Loucy (cell line): ENCODE measurements around the gene IFI6.

ENCODE experiments used
- H2AFZ ChIP-seq: fragments of 200-600 bp; sonication (generic); 2 replicates; pipeline ENCODE4 v1.6.0; 2016; ENCODE audit warnings: antibody characterized with exemption, mild to moderate bottlenecking, low read length, moderate library complexity
- H3F3A ChIP-seq: fragments of 200-600 bp; 2 replicates; pipeline ENCODE4 v1.6.0; 2016; ENCODE audit warnings: antibody characterized with exemption, low read depth, mild to moderate bottlenecking
- H3K27me3 ChIP-seq: fragments of 200-600 bp; sonication (generic); 2 replicates; pipeline ENCODE4 v1.6.1; 2014; ENCODE audit warnings: low read length, mild to moderate bottlenecking; ENCODE audit not compliant: insufficient read depth, poor library complexity, severe bottlenecking
- H3K36me3 ChIP-seq: fragments of 200-600 bp; sonication (generic); 2 replicates; pipeline ENCODE4 v1.6.1; 2016; ENCODE audit warnings: low read length; ENCODE audit not compliant: insufficient read depth
- H3K4me1 ChIP-seq: fragments of 200-600 bp; sonication (generic); 2 replicates; pipeline ENCODE4 v1.5.1; 2014; ENCODE audit warnings: low read length, mild to moderate bottlenecking; ENCODE audit not compliant: insufficient read depth, poor library complexity, severe bottlenecking
- H3K4me2 ChIP-seq: fragments of 200-600 bp; sonication (generic); 2 replicates; pipeline ENCODE4 v1.6.0; 2014; ENCODE audit warnings: antibody characterized with exemption, low read length, low read depth, mild to moderate bottlenecking; ENCODE audit not compliant: poor library complexity, severe bottlenecking
- H3K4me3 ChIP-seq: fragments of 200-600 bp; sonication (generic); 2 replicates; pipeline ENCODE4 v1.5.1; 2014; ENCODE audit warnings: low read length, mild to moderate bottlenecking, mixed read lengths; ENCODE audit not compliant: poor library complexity, severe bottlenecking
- H3K79me2 ChIP-seq: fragments of 200-600 bp; sonication (generic); 2 replicates; pipeline ENCODE4 v1.6.1; 2014; ENCODE audit warnings: low read length; ENCODE audit not compliant: insufficient read depth
- H3K9ac ChIP-seq: fragments of 200-600 bp; sonication (generic); 2 replicates; pipeline ENCODE4 v1.6.0; 2014; ENCODE audit warnings: mild to moderate bottlenecking, low read depth, low read length, moderate library complexity; ENCODE audit not compliant: poor library complexity, severe bottlenecking
- H3K9me2 ChIP-seq: fragments of 200-600 bp; sonication (generic); replicated peaks from 2 replicates; pipeline ENCODE4 v1.6.1; 2016; ENCODE audit warnings: low read depth, low read length, mixed read lengths
- H3K9me3 ChIP-seq: fragments of 200-600 bp; sonication (generic); 2 replicates; pipeline ENCODE4 v1.6.1; 2014; ENCODE audit warnings: mild to moderate bottlenecking, antibody characterized with exemption, low read length, low read depth; ENCODE audit not compliant: insufficient read depth
- H4K20me1 ChIP-seq: fragments of 200-600 bp; sonication (generic); 2 replicates; pipeline ENCODE4 v1.6.0; 2014; ENCODE audit warnings: antibody characterized with exemption, low read length, mild to moderate bottlenecking; ENCODE audit not compliant: insufficient read depth, poor library complexity, severe bottlenecking
- EZH2phosphoT487 ChIP-seq: fragments of 200-600 bp; IDR thresholded peaks from 2 replicates; pipeline ENCODE4 v1.6.1; 2018; ENCODE audit warnings: antibody characterized with exemption, mild to moderate bottlenecking, moderate library complexity, borderline replicate concordance
- TF ChIP-seq, protein P1 (sequence below): fragments of 200-600 bp; sonication (generic); conservative IDR thresholded peaks from 2 replicates; pipeline ENCODE4 v1.5.1; 2014; ENCODE audit warnings: mild to moderate bottlenecking, antibody characterized with exemption, low read length

The IFI6 gene

DNA sequence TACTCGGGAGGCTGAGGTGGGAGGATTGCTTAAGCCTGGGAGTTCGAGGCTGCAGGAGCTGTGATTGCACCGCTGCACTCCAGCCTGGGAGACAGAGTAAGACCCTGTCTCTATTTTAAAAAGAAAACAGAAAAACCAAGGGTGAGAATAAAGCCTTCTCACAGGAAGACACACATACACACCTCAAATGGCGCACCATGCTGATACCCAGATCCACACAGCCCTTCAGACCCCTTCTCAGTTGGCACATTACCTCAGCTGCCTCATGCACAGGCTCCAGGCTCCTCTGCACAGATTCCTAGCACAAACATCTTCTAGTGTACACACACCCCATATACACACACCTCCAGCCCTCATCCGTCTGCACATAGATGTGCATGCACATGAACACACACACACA, 44.9 kb downstream of the IFI6 start:
- Histone ChIP-seq H3K9me2 (no peaks in the 10 kb centered on the region), H3K9ac (no peak overlapping the region), H3K4me2 (no peak overlapping the region), H3K4me1 (peaks cover 81% of the 10 kb centered on the region), H3K36me3 (no peaks in the 10 kb centered on the region), H3K79me2 (no peaks in the 10 kb centered on the region), H3K9me3 (no peaks in the 10 kb centered on the region), H3K27me3 (no peaks in the 10 kb centered on the region), H3F3A (no peaks in the 10 kb centered on the region), H3K4me3 (no peak overlapping the region), H2AFZ (no peak overlapping the region), H4K20me1 (no peaks in the 10 kb centered on the region)
- TF ChIP-seq EZH2phosphoT487, result no peak
- TF ChIP-seq, protein P1, sequence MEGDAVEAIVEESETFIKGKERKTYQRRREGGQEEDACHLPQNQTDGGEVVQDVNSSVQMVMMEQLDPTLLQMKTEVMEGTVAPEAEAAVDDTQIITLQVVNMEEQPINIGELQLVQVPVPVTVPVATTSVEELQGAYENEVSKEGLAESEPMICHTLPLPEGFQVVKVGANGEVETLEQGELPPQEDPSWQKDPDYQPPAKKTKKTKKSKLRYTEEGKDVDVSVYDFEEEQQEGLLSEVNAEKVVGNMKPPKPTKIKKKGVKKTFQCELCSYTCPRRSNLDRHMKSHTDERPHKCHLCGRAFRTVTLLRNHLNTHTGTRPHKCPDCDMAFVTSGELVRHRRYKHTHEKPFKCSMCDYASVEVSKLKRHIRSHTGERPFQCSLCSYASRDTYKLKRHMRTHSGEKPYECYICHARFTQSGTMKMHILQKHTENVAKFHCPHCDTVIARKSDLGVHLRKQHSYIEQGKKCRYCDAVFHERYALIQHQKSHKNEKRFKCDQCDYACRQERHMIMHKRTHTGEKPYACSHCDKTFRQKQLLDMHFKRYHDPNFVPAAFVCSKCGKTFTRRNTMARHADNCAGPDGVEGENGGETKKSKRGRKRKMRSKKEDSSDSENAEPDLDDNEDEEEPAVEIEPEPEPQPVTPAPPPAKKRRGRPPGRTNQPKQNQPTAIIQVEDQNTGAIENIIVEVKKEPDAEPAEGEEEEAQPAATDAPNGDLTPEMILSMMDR, result no peak

DNA sequence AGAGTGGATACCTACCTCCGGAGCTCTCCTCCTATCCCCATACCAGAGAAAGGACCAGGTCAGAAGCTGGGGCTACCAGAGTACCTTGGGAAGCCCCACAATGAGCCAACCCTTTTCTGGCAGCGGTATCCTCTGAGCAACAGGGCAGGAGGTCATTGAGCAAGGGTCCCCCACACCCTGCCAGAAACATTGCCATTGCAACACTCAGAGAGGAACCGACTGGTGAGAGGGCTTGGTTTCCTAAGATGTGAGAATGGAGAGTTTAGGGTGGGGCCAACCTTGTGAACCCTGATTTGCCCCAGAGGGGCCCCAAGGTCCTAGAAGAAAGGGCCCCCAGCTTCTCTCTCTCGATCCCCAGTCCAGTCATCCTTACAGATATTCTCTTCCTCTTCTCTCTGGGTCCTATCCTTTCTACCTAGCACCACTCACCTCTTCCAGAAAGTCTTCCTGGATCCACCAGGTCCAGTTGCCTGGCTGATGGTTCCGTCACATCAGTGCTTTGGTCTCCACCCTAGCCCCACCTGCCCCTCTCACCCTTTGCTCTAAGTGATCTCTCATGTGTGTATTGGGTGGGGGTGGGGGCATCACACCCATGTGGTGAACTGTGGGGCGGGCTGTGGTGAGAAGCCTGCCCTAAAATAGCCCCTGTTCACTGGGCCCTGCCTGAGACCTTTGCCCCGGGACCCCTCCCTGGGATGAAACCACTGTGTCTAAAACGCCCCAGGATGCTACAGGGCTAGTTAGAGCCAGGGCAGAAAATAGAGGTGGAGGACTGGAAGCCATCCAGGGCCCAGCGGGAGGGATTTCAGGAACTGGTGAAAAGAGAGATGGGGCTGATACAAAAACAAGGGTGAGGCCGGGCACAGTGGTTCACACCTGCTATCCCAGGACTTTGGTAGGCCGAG, 45.7 kb downstream of the IFI6 start:
- Histone ChIP-seq H3K9ac (peak overlapping the region; percentile 38), H3K9me2 (no peaks in the 10 kb centered on the region), H3F3A (no peaks in the 10 kb centered on the region), H2AFZ (no peak overlapping the region), H3K4me1 (peaks cover 73% of the 10 kb centered on the region), H3K79me2 (no peaks in the 10 kb centered on the region), H3K27me3 (no peaks in the 10 kb centered on the region), H3K9me3 (no peaks in the 10 kb centered on the region), H3K4me3 (no peak overlapping the region), H3K36me3 (no peaks in the 10 kb centered on the region), H3K4me2 (no peak overlapping the region), H4K20me1 (no peaks in the 10 kb centered on the region)
- TF ChIP-seq, protein P1, result no peak
- no peak for TF ChIP-seq EZH2phosphoT487

DNA sequence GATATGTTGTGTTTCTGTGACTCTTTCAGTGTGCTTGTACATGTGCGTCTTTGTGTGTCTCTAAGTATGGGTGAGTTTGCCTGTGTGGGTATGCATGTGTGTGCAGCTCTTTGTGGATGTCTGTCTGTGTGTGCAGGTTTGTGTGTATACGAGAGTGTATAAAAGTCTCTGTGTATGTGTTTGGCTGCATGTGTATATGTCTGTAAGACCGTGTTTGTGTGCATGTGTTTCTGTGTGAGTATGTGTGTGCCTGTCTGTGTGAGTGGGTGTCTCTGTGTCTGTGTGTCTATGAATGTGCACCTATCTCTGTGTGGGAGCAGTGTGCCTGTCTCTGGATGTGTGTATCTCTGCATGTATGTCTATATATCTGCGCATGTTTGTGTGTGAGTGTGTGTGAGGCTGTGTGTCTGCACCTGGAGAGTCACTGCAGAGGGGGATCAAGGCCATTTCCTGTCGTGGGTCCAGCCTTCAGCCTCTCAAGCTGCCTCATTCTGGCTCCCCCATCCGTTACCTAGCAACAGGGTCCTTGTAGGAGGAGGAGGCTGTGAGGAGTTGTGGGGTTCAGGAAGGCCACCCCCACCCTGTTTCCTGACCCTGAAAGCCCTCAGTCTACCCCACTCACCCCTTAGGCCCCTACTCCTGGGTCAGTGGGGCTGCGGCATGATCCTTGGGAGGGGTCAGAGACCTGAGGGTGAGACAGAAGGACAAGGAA, 47.4 kb downstream of the IFI6 start:
- Histone ChIP-seq H3K4me3 (peak overlapping the region; percentile 33), H2AFZ (peak overlapping the region; percentile 54; the same call in 1 of the 2 replicates)

More for the DNA sequence above, 47.4 kb downstream of the IFI6 start:
- H3K79me2 ChIP-seq, result no peaks in the 10 kb centered on the region
- no peaks in the 10 kb centered on the region for H3F3A ChIP-seq
- H3K4me2 ChIP-seq, result peak overlapping the region; percentile 65
- peaks cover 64% of the 10 kb centered on the region for H3K4me1 ChIP-seq
- no peaks in the 10 kb centered on the region for H3K27me3 ChIP-seq
- no peak for TF ChIP-seq EZH2phosphoT487
- TF ChIP-seq, protein P1, result no peak
- H4K20me1 ChIP-seq, result no peaks in the 10 kb centered on the region
- H3K36me3 ChIP-seq, result no peaks in the 10 kb centered on the region
- H3K9me2 ChIP-seq, result no peaks in the 10 kb centered on the region
- H3K9ac ChIP-seq, result peak overlapping the region; percentile 59
- no peaks in the 10 kb centered on the region for H3K9me3 ChIP-seq
